NCI-H82 treated with DMSO at 0.1 percent for 48 hours (cell line): ENCODE data around the gene CAMK1D.
"Not testable (repeated sequence)": the region's sequence is repeated elsewhere in the genome, so short reads cannot be mapped to it uniquely, and the experiment has no call there.

Experiments used
- DNase-seq: peaks from one replicate; lab custom pipeline; 2025; ENCODE audit not compliant: unreplicated experiment; lab: John Stamatoyannopoulos, UW

CAMK1D gene

DNA sequence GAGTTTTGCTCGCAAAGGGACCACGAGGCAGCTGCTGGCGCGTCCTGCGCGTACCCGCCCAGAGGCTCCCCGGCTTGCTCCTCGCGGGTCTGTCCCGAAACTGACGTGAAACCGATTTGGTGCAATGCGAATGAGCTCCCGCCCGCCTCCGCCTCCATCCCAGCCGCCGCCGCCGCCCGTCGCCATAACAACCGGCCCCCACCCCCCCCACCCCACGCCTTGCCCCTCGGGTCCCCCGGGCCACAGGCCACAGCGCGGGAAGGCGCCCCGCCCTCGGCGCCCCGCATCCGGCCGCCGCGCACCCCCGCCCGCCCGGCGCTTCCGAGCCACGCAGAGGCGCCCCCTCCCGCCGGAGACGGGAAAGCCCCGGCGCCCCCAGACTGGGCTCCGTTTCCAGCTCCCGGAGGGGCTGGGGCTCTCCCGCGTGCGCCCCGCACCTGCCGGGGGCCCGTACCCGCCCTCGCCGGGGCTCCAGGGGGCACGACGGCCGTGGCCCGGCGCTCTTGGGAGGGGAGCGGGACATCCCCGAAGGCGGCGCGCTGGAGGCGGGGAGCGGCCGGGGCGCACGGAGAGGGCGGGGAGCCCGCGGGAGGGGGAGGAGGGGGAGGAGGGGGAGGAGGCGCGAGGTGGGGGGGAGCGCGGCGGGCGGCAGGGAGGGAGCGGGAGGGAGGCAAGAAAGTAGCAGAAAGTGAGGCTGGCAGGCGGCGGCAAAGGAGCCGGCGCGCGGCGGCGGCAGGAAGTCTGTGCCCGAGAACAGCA lies at the start of gene CAMK1D:
CAMK1D (plus strand) TSS at position 678 of the 759 bp plus-strand sequence.
- DNase-seq: no peak

DNA sequence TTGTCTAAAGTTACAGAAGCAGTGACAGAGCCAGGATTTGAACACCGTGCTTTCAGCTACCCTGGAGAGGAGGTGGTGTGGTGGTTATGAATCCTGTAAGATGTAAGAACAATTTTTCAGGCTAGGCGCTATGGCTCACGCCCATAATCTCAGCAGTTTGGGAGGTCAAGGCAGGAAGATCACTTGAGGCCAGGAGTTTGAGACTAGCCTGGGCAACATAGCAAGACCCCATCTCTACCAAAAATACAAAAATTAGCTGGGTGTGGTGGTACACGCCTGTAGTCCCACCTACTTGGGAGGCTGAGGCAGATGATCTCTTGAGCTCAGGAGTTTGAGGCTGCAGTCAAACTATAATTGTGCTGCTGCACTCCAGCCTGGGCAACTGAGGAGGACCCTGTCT lies 48.3 kb upstream of the CAMK1D start:
- DNase-seq: not testable (repeated sequence)

DNA sequence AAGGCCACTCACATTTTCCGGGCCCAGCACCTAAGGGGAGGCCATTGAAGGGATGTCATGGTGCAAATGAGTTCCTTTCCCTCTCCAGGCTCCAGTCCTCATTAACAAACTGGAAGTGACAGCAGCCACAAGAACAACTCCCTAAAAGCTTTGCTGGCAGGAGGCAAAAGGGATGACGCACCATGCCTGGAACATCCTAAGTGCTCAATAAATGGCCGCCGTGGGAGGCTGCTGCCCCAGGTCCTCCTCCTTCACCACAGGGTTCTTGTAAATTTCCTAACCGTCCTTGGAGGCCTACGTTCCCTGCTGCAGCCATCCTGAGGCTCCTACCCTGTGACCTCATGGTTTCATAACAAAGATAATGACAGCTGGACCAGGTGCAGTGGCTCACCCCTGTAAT lies 41.3 kb upstream of the CAMK1D start:
- no peak for DNase-seq

DNA sequence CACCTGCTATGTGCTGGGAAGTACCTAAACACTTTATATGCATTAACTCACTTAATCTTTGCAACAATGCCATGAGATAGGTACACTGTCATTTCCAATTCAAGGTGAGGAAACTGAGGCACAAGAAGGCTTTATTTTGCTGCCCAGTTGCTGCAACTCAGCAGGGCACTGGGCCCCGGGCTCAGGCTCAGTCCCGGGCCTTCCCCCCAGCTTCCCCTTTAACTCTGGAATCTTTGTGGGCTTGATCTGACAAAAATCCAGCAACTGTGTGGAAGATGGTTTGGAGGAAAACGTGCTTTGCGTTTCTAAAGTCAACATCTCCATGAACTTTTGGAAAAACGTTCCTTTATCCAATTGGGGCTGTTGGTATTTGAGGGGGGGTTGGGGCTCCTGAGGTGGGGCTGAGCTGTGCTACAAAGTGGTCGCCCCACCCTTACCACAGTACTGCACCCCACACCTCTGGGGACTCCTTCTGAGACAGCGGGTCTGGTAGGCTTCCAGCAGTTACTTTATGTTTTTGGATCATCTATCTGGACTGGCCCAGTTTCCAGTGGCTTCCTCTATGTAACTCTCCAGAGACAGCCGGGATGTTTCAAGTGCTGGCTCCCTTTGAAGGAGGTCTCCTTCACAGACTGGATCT lies 40.5 kb upstream of the CAMK1D start:
- no peak for DNase-seq

DNA sequence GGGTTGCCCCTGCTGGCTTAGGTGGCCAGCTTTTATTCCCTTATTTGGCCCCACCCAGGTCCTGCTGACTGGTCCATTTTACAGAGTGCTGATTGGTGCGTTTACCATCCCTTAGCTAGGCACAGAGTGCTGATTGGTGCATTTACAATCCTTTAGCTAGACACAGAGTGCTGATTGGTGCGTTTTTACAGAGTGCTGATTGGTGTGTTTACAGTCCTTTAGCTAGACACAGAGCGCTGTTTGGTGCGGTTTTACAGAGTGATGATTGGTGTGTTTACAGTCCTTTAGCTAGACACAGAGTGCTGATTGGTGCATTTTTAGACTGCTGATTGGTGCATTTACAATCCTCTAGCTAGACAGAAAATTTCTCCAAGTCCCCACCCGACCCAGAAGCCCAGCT lies 39.6 kb upstream of the CAMK1D start:
- not testable (repeated sequence) for DNase-seq

DNA sequence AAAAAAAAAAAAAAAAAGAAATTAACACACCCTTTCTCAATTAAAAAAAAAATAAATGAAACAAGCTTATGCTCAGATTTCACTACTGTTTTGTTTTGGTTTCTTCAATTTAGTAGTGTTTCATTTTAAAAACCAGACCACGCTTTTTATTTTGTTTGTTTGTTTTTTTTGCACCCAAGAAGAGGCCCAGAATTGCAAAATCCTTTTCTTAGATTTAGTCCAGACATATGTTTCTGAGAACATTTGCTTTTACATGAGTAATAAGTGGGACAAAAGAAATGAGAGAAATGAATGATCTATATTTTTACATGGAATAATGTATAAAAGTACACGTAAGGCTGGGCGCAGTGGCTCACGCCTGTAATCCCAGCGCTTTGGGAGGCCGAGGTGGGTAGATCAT lies 34.5 kb upstream of the CAMK1D start:
- no peak for DNase-seq

DNA sequence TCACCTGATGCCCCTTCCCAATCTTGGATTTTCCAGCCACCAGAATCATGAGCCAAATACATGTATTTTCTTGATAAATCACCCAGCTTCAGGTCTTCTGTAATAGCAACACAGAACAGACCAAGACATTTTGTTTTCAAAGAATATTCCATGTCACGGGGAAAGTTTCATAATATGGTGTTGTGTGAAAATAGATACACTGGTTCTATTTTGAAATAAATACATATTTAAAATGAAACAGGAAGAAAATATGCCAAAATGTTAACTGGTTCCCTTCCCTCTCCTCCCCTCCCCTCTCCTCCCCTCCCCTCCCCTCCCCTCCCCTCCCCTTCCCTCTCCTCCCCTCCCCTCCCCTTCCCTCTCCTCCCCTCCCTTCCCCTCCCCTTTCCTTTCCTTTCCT lies 30.3 kb upstream of the CAMK1D start:
- no peak for DNase-seq

DNA sequence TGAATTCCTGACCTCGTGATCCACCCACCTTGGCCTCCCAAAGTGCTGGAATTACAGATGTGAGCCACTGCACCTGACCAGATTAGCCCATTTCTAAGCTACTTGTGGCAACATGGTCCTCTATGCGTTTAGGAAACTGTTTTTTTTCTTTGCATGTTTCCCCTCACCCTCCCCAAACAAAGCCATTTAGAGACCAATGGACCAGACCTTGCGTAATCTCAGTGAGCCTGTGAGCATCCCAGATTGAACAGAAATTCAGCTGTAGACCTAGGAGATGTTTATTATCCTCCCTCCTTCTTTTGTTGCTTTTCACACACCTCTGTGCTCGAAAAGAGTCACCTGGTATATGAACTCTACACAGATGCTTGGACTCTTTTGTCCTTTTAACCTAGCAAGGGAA lies 28.5 kb upstream of the CAMK1D start:
- DNase-seq: no peak

DNA sequence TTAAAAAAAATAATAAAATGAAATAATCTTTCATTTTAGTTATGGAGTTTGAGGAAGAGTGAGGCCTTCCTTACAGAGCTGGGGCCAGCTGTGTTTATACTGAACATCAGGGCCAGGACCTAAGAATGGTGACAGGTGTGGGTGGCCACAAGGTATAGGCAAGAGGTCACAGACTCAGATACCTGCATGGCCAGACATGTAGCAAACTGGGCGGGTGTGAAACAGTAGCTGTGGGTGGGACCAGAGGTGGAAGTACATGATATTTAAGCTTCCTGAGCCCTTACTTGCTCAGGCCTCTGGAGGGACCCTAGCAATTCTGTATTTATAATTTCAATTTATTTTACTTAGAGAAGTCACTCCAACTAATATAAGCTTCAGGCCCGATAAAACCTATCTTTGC lies 27.7 kb upstream of the CAMK1D start:
- DNase-seq: no peak

DNA sequence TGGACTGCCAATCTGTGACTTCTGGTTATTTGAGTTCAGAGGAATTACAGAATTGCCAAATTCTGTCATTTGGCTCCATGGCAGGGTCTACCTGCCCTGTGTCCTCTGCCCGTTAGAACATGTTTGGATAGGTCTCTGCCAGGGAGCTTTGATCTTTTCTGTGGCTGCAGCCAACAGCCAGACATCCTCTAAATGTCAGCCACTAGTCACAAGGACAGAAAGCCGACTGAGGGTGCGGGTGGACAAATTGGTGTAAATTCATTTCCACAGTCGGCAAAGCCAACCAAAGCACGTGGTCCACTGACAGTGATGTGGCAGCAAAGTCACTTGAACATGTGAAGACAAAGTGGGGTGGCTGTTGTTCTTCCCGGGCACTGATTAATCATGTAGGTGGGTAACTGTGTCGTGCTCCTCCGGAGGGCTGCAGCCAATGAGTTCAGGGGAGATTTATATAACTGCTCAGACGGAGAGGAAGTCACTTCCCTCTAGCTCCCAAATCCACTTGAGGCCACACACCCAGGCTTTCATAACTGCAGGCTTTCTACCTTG lies 26.7 kb upstream of the CAMK1D start:
- DNase-seq: no peak

DNA sequence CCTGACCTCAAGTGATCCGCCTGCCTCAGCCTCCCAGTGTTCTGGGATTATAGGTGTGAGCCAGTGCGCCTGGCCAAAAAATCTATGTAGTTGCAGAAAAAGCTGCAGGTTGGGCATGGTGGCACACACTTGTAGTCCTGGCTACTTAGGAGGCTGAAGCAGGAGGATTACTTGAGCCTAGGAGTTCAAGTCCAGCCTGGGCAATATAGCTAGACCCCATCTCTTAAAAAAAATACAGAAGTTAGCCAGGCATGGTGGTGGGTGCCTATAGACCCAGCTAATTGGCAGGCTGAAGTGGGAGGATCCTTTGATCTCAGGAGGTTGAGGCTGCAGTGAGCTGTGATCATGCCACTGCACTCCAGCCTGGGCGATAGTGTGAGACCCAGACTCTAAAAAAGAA lies 24.8 kb upstream of the CAMK1D start:
- no peak for DNase-seq

DNA sequence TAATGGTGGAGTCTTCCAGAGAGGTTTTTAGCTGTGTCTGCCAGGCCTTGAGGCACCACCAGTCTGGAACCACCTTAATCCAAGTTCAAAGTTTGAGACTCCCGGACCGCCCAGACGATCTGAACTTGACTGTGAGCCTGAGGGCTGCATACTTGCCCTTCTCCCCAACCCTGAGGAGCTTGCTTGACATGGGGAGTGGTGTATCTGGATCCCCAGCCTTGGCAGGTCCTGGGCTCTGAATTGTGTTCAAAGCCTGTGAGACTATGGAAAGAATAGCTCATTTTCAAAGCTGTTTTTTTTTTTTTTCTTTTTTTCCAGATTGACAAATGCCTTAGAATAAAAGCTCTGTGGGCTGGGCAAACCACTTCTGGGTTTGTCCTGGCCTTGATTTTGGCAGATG lies 22.3 kb upstream of the CAMK1D start:
- DNase-seq: no peak

DNA sequence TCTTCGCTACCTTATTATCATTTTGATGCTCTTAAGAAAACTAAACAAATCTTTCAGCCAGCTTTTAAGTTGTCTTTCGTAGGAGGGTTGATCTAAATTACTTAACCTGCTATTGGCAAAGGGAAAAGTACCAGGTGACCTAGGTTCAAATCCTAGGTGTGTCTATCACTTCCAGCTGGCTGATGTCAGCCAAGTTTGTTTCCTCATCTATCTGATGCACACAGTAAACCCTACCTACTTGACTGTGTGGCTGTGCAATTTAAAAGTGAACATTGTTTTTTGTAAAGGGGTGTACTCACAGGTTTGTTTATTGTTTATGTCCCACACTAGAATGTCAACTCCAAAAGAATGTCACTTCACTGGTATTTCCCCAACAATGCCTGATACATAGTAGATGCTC lies 21.9 kb upstream of the CAMK1D start:
- no peak for DNase-seq

DNA sequence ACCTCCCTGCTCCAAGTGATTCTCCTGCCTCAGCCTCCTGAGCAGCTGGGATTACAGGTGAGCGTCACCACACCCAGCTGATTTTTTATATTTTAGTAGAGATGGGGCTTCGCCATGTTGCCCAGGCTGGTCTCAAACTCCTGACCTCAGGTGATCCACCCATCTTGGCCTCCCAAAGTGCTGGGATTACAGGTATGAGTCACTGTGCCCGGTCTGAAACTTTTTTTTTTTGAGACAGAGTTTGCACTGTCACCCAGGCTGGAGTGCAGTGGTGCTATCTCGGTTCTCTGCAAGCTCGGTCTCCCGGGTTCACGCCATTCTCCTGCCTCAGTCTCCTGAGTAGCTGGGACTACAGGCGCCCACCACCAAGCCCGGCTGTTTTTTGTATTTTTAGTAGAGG lies 21.0 kb upstream of the CAMK1D start:
- DNase-seq: not testable (repeated sequence)

DNA sequence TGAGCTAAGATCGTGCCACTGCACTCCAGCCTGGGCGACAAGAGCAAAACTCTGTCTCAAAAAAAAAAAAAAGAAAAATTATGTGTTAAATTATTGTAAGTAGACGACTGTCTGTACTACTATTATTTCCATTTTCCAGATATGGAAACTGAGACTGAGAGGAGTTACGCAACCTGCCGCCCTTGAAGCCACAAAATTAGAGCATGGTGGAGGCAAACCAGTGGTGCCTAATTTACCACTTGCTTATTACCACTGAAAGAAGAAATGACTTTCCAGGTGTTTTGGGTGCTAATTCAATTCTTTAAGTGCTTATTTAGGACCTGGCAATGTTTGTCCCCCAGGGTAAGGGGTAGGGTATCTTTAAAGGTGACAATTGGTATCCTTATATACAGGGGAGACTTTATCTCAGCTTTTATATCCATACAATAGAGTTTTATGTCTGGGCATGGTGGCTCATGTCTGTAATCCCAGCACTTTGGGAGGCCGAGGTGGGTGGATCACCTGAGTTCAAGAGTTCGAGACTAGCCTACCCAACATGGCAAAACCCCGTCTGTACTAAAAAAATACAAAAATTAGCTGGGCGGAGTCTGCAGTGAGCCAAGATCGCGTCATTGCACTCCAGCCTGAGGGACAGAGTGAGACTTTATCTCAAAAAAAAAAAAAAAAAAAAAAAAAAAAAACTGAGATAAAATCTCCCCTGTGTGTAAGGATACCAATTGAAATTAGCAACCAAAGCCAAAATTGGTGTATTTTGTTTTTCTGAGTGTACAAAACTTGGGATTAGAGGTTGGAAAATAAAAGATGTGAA lies 16.6 kb upstream of the CAMK1D start:
- DNase-seq: no peak

DNA sequence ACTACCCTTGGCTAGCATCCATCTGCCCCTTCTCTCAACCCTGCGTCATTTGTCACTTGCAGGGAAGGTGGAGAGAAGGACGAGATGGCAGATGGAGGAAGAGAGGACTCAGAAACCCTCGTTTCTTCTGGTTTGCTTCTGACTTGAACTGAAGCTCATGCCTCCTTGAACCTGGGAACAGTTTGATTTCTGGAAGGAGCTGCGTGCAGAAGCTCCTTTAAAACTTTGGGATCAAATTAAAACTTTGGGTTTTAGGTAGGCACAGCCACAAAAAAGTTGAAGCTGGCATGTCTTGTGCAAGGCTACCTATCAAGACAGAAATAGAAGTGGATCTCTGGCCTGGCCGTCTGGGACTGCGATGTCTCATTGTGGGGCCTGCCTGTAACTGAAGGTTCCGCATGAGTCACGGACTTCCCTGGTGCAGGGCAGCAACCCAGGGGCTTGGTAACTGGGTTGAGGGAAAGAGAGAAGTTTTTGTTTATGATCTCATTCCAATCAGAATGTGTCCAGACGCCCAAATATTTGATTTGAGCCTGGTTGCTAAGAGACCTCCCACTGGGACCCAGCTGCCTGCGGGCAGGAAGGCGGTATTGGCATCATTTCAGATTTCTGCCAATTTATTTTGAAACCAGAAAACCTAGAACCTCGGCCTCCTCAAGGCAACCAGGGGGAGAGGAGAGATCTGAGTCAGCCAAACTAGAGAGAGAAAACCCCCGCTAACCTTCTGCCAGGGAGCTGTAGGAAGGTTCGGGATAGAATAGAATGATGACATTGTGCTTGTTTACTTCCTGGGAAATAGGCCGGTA lies 15.8 kb upstream of the CAMK1D start:
- DNase-seq: no peak

DNA sequence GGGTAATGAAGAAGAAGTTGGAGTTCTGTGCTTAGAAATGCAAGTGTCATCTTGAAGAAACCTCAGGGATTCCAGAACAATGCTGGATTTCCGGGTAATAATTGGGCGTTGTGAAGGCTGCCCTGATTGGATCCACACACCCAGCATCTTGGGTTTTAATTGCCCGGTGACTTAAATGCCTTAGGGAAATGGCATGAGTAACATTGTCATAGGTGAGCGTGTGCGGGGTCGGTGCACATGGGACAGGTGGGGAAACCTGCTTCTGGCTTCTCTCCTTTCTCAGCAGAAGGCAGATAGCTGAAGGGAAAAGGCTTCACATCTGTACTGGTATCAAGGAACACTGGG lies 15.2 kb upstream of the CAMK1D start:
- no peak for DNase-seq

DNA sequence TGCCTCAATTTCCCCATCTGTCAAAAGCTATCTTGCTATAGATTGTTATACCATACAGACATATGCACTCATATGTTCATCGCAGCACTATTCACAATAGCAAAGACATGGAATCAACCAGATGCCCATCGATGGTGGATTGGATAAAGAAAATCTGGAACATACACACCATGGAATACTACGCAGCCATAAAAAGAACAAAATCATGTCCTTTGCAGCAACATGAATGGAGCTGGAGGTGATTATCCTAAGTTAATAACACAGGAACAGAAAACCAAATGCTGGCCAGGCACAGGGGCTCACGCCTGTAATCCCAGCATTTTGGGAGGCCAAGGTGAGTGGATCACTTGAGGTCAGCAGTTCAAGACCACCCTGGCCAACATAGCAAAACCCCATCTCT lies 14.2 kb upstream of the CAMK1D start:
- not testable (repeated sequence) for DNase-seq

DNA sequence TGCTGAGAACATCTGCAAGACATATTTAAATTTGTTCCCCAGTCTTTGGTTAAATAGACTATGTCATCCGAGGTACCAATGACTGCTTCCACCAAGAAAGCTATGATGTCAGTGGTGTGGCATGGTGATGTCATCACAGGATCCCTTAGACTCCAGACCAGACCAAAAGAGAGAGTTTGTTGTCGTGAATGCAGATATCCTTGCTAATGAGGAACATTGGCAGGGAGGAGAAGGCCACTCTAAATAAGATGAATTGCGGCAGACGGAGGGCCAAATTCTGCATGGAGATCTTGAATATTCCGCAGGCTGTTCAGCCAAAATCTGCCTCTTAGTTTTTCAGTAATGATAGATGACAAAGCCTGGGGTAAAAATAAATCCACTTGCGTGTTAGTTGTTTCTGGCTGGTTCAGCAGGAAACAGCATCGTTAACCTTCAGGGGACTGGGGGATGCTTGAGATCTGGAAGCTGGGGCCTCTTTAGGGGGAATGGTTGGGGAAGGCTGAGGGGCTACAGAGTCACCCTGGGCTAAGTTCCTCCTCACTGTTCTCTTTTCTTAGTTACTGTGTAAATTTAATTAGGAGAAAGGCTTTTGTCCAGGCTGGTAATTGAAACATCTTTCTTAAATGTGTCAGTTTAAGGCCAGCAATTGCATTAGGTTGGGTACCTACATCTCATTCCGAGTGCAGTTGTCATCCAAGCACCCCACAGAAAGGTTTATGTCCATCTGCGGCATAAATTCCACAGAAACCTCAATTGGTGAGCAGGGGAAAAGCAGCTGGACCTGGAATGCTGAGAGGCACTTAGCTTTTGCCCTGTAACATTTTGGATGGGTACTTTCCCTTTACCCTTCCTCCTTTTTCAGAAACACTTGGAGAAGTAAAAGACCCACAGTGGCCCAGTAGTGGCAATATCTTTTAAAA lies 11.6 kb upstream of the CAMK1D start:
- no peak for DNase-seq

DNA sequence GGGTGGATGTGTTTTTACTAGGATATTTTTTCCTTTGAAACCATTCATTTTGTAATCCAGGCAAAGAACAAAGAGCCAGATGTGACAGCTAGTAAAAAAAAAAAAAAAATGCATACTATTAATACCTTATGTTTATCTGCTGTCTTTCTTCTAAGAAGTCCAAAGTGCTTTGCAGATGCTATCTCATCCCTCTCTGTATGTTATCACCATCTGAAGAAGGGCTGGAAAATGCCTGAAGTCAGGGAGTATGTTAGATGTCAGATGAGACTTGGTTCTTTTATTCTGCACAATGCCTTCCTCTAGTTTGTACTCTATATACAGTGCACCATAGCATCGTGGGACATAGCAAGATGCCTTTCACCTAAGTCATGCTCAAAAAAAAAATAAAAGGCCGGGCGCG lies 10.4 kb upstream of the CAMK1D start:
- DNase-seq: no peak
